ENCODE data around the gene CYP3A7.
"Not testable (repeated sequence)": the region's sequence is repeated elsewhere in the genome, so short reads cannot be mapped to it uniquely, and the experiment has no call there.

Gene CYP3A7

GRCh38 chr7:99734987-99735386 lies at the start of gene CYP3A7:
Gene CYP3A7 (minus strand): TSS chr7:99735196. CDS start chr7:99735093, 103 bp downstream.
- DNase-seq, result no peak

GRCh38 chr7:99784007-99784406 lies 49.0 kb upstream of the CYP3A7 start, which contains the start of gene CYP3A4:
Gene CYP3A4 (minus strand): TSS chr7:99784184. CDS start chr7:99784081, 103 bp downstream.
- DNase-seq, result no peak

DNA sequence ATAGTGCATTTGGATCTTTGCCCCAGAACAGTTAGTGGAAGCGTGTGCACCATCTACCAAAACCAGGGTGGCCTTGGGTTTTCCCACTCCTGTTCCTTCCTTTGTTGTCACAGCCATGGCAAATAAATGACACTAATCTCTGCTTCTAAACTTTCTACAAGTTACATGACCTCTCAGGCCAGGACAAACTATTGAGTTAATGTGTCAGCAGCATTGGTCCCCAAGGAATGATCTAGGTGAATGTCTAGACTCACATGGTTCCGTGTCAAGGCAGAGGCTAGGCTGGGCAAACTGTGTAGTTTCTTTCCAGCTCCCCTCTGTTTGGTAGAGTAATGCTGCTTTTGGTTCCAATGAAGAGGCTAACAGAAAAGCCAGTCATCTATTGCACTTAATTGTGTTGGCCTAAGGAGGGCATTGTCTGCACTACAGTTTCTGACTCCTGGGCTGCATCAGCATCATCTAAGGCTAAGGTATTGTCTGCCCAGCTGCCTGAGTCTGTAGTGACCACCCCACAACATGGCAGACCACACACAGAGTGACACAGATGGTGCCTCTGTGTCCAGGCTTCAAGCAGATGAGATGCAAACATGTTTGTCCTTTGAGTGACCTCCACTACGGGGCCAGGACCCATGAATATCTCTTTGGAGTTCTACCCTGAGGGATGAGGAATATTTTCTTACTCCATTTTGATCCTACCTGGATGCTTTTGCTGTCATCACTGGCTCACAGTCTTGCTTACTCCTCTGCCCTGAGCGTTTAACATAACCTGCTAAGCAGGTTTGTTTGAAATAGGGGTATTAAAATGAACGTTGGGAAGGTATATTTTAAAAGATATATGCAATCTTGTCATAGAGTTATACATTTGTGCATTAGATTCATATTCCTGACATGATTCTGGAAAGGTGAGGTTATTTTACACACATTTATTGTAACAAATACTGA lies 47.3 kb upstream of the CYP3A7 start:
- no peak for DNase-seq

- no peak for DNase-seq
These were observed 45.6 kb upstream of the CYP3A7 start for GRCh38 chr7:99780588-99780987.

DNA sequence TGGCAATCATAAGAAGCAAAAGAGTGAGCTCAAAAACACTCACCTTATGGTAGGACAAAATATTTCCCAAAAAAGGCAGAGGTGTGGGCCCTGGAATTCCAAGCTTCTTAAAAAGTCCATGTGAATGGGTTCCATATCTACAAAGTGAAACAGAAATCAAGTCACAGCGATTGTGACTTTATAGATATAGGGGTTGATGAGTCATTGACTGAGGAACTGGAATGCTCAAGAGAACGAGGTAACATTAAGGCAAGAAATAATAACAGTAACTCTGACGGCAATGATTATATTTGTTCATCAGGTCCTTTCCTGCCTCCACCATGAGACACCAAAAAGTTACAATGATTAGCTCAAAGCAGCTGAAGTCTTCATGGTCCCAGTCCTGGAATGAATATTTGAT lies 45.0 kb upstream of the CYP3A7 start:
- no peak for DNase-seq

GRCh38 chr7:99778880-99779279 lies 43.9 kb upstream of the CYP3A7 start:
- no peak for DNase-seq

- not testable (repeated sequence) for DNase-seq
These were observed 38.4 kb upstream of the CYP3A7 start for GRCh38 chr7:99773395-99773794.

- DNase-seq, result no peak
These were observed 37.6 kb upstream of the CYP3A7 start for GRCh38 chr7:99772565-99772964.

- not testable (repeated sequence) for DNase-seq
These were observed 34.5 kb upstream of the CYP3A7 start for GRCh38 chr7:99769494-99769893.

DNA sequence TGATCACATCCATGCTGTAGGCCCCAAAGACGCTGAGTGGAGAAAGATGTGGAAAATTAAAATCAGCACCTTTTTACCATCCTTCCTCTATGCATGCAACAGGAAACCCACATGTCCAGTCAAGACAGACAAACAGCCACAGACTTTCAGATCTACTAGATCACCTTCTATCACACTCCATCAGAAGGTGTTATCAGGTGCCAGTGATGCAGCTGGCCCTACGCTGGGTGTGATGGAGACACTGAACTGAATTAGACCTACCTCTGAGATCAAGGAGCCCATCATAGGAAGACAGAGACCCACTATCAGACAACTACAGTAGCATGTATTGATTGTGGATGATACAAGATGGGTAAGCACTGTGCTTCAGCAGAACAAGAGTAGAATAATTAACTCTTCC lies 33.5 kb upstream of the CYP3A7 start:
- no peak for DNase-seq

DNA sequence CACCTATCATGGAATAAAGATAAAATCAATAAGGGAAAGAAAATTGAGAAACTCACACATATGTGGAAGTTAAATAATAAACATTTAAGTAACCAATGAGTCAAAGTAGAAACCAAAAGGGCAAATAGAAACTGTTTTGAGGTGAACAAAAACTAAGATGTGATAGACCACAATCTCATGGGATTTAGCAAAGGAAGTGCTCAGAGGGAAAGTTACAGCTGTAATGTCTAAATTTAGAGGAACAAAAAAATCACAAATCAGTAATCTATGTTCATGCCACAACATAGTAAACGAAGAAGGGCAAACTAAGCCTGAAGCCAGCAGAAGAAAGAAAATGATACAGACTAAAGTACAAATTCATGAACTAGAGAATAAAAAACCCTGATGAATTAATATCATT lies 32.7 kb upstream of the CYP3A7 start:
- no peak for DNase-seq

DNA sequence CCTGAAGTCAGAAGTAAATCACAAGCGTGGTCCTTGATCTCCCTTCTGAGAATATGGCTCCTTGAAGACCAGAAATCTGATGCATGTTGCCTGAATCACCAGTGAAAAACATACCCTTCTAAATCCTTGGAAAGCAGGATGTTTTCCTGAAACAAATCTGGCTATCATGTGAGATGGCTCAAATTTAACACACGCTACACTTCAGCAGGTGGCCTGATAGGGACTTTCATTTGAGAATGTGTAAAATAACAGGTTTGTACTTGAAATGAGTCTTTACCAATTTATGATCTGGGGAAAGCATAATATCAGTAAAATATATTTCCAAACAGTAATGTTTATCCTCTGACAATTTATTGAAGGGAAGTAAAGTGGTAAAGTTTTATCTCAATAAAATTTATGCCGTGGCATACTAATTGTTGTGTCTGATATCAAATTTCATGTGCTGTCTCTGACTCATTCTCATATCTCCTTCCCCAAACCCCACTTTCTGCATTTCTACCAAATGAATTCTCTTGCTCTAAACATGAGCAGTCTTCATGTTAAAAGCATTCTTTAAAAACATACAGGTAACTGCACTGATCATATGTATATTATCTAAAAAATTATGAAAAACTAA lies 31.6 kb upstream of the CYP3A7 start:
- no peak for DNase-seq

- no peak for DNase-seq
These were observed 29.5 kb upstream of the CYP3A7 start for GRCh38 chr7:99764478-99764877.

DNA sequence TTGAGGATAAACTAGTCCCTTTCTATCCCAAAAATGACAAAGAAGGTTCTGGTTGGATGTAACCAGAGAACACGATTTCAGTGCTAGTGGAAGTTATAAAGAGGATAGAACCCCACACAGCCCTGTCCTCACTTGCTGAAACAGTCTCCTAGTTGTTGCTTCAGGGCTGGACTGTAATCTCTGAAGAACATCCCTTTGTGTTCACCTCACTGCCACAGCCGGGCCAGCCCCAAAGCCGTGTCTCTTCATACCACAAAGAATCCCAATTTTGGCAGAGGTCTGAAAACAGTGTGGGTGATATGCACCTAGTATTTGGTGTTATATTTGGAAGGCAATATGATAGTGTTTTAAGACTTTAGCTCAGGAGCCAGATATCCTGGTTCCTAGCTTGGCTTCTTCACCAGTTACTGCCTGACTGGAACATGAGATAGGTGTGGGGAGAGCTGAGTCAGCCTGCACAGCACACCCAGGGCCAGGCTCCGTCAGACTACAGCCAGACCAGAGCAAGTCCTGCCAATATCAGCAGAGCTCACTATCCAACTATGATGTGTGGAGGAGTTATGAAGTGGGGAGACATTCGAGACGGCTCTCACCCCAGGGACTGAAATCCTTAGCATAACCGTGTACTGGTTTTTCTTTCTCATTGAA lies 27.8 kb upstream of the CYP3A7 start:
- DNase-seq, result no peak

- DNase-seq, result no peak
These were observed 20.1 kb upstream of the CYP3A7 start for GRCh38 chr7:99755085-99755484.

GRCh38 chr7:99752356-99752755 lies 17.4 kb upstream of the CYP3A7 start:
- no peak for DNase-seq

DNA sequence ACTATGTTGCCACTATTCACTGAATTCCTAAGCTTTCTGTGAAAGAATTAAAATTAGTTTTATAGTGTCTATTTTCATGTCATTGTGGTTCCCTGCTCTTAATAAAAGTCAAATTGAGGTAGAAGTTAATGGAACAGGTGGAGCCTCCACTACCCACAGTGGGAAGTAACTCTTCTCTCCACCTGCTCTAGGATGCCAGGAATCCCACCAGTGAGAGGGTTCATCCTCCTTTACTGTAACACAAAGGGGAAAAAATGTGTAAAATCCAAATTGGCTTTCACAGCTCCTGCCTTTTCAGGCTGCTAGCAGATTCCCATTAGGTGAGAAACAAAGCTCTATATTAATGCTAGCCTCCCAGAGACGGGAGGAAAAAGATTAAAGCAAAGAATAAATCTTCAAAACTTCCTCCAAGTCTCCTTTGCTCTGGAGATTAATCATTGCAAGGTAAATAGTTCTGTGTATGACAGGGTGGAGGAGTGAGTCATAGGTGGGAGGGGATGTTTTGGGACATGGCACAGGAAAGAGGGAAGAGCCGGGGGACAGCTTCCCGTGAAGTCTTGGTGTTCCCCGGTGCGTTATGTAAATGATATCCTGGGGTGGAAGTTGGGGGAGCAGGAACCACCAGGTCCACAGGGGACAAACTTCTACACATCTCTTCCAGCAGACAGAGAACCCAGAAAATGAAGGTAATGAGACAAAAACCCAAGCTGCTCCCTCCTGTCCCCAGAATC lies 16.5 kb upstream of the CYP3A7 start:
- not testable (repeated sequence) for DNase-seq

GRCh38 chr7:99748846-99749579 lies 14.0 kb upstream of the CYP3A7 start:
- peak; percentile 7 for DNase-seq

DNA sequence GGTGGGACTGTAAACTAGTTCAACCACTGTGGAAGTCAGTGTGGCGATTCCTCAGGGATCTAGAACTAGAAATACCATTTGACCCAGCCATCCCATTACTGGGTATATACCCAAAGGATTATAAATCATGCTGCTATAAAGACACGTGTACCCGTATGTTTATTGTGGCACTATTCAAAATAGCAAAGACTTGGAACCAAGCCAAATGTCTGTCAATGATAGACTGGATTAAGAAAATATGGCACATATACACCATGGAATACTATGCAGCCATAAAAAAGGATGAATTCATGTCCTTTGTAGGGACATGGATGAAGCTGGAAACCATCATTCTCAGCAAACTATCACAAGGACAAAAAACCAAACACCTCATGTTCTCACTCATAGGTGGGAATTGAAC lies 11.9 kb upstream of the CYP3A7 start:
- not testable (repeated sequence) for DNase-seq

DNA sequence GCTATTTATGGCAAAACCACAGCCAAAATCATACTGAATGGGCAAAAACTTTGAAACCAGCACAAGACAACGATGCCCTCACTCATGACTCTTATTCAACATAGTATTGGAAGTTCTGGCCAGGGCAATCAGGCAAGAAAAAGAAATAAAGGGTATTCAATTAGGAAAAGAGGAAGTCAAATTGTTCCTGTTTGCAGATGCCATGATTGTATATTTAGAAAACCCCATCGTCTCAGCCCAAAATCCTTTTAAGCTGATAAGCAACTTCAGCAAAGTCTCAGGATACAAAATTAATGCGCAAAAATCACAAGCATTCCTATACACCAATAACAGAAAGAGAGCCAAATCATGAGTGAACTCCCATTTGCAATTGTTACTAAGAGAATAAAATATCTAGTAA lies 10.4 kb upstream of the CYP3A7 start:
- DNase-seq, result not testable (repeated sequence)

DNA sequence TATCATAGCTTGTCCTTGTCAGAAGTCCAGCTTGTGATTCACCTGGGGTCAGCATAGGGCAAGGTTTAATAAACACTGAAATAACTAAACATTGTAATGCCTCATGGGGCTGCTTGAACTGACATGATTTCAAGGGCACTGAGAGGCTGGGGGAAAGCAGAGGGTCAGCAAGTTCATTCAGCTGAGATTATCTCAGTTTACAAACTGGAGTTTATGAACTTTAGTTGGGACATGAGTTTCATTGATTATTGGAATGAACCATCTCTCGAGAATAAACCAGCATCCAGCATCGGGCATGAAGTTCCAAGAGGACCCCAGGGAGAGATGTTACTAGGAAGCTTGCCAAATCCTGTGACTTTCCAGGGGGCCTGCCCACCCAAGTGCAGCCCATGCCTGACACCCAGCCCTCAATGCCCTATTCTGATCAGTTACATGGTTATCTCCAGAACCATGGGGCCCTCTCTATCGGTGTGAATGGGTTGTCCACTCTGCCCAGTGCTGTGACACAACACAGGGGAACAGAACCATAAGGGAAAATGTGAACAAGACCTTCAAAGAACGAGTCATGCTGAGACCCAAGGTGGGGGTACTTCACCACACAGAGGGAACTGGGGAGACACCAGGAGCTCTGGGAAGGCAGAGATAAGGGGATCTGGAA lies 7.9 kb upstream of the CYP3A7 start:
- no peak for DNase-seq

DNA sequence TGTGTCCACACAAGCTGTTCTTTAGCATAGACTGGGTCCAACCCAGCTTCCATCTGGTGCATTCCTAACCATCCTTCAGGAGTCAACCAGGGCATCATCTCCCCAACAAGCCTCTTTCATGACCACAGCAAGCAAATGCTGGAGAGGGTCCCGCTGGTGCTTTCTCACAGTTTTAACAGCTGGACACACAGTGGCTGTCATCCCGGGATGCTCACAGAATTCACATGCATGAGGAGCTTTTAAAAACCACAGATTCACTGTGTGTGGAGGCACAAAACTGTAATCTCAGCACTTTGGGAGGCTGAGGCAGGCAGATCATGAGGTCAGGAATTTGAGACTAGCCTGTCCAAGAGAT lies 6.4 kb upstream of the CYP3A7 start:
- DNase-seq, result no peak
